RKO (cell line): ENCODE results near the gene FAM83D.
"Not testable (repeated sequence)": the region's sequence is repeated elsewhere in the genome, so short reads cannot be mapped to it uniquely, and the experiment has no call there.

Source experiments
- DNase-seq: peaks from one replicate; pipeline ENCODE4 v3.0.0-alpha.2; 2016; ENCODE audit warnings: low spot score

FAM83D gene

GRCh38 chr20:38935967-38936407, 9.8 kb downstream of the FAM83D start:
- no peak for DNase-seq

- DNase-seq: no peak
Observed at GRCh38 chr20:38937000-38937399, 10.8 kb downstream of the FAM83D start.

GRCh38 chr20:38937978-38938473, 11.8 kb downstream of the FAM83D start:
- no peak for DNase-seq

GRCh38 chr20:38939686-38940085, 13.5 kb downstream of the FAM83D start:
- DNase-seq: no peak

GRCh38 chr20:38940644-38941043, 14.4 kb downstream of the FAM83D start:
- no peak for DNase-seq

- no peak for DNase-seq
Observed at GRCh38 chr20:38941726-38942389, 15.6 kb downstream of the FAM83D start.

GRCh38 chr20:38945012-38945411, 18.8 kb downstream of the FAM83D start:
- DNase-seq: no peak

- no peak for DNase-seq
Observed at GRCh38 chr20:38946836-38947235, 20.6 kb downstream of the FAM83D start.

GRCh38 chr20:38947931-38948362, 21.7 kb downstream of the FAM83D start:
- DNase-seq: no peak

- no peak for DNase-seq
Observed at GRCh38 chr20:38950254-38950653, 24.0 kb downstream of the FAM83D start.

GRCh38 chr20:38951611-38952010, 25.4 kb downstream of the FAM83D start:
- DNase-seq: no peak

- DNase-seq: no peak
Observed at GRCh38 chr20:38952153-38952552, 25.9 kb downstream of the FAM83D start.

GRCh38 chr20:38953630-38954340, 27.6 kb downstream of the FAM83D start:
- no peak for DNase-seq

GRCh38 chr20:38957235-38957876, 31.1 kb downstream of the FAM83D start:
- no peak for DNase-seq

GRCh38 chr20:38957915-38958485, 31.8 kb downstream of the FAM83D start:
- no peak for DNase-seq

GRCh38 chr20:38960187-38960687, 34.0 kb downstream of the FAM83D start:
- not testable (repeated sequence) for DNase-seq

- DNase-seq: peak; percentile 21
Observed at GRCh38 chr20:38961530-38962043, 35.4 kb downstream of the FAM83D start.

GRCh38 chr20:38962044-38962927, 36.1 kb downstream of the FAM83D start, which contains the start of gene DHX35:
Gene DHX35, plus strand, starts transcription at chr20:38962344. Its CDS starts 24 bp downstream, at chr20:38962368.
- DNase-seq: peak; percentile 99

GRCh38 chr20:38962928-38963401, 36.7 kb downstream of the FAM83D start:
- peak; percentile 49 for DNase-seq

- no peak for DNase-seq
Observed at GRCh38 chr20:38963745-38964144, 37.5 kb downstream of the FAM83D start.

- no peak for DNase-seq
Observed at GRCh38 chr20:38965264-38965663, 39.0 kb downstream of the FAM83D start.
